ENCODE measurements around the gene ROS1.
"Not testable (repeated sequence)": the region's sequence is repeated elsewhere in the genome, so short reads cannot be mapped to it uniquely, and the experiment has no call there.

ROS1 gene

DNA sequence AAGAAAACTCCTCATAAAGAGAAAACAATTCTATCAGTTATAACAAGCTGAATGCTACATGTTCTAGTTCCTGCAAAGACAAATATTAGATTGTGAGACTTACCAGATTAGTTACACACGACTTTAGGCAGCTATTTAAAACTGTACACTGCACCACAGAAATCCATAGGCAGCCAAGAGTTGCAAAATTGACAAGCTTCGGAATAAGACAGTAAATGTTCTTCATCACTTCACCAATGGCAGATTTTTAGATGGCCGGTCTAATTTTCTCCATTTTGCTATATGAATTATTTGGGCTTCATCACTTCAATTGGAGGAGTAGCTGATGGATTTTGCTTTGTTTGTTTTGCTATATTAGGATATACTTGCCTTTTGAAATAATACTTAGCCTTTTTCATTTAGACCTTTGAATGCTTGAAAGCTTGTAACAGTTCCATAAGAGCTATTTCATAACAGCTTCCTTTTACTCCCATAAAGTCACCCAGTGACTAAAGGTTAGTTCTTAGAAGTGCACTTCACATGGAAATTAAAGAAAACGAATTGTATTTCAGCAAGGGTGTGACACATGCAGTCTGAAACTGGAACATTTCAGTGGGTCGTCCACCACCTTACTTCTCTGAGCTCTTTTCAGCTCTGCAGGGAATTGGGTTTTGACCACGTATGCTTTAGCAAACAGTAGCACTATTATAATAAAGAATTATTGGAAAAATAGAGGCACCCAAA, at the start of gene ROS1:
Gene ROS1, minus strand, starts transcription at position 512 of the 723 bp plus-strand sequence. Its CDS starts 286 bp downstream, at position 226.
- Histone ChIP-seq H3K36me3 (ENCODE audit: insufficient read depth, insufficient read length, low read length) (no peaks in the 10 kb centered on the region), H3K9ac (ENCODE audit: insufficient read length, low read depth) (no peak within 1 kb of the TSS), H3K4me3 (ENCODE audit: insufficient read length, low read depth) (no peak within 1 kb of the TSS), H3K4me1 (ENCODE audit: insufficient read depth, insufficient read length) (no peaks in the 10 kb centered on the region), H3K27me3 (ENCODE audit: insufficient read depth, insufficient read length) (no peaks in the 10 kb centered on the region), H3K9me3 (ENCODE audit: insufficient read depth, low read length) (no peaks in the 10 kb centered on the region)
- no peak for TF ChIP-seq SUZ12 (IDR thresholded peaks at IDR 0.05; ENCODE audit: extremely low read depth, insufficient read depth, insufficient read length)
- TF ChIP-seq ZNF274 (IDR thresholded peaks at IDR 0.05; ENCODE audit: low read depth, low read length) = no peak
- TF ChIP-seq YY1 (IDR thresholded peaks at IDR 0.05; ENCODE audit: insufficient read depth, insufficient read length) = no peak
- DNase-seq (ENCODE audit: low read depth, low spot score) = no peak

DNA sequence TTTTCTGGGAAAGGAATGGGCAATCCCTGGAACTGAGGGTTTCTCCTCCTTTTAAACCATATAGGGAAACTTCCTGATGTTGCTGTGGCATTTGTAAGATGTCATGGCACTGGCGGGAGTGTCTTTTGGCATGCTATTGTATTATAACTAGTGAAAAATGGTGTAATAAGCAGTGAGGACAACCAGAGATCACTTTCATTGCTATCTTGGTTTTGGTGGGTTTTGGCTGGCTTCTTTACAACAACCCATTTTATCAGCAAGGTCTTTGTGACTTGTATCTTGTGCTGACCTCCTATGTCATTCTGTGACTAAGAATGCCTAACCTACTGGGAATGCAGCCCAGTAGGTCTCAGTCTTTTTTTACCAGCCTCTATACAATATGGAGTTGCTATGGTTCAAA, 47.7 kb upstream of the ROS1 start:
- Histone ChIP-seq H3K36me3 (ENCODE audit: insufficient read depth, insufficient read length, low read length) (no peaks in the 10 kb centered on the region), H3K27me3 (ENCODE audit: insufficient read depth, insufficient read length) (no peaks in the 10 kb centered on the region), H3K4me1 (ENCODE audit: insufficient read depth, insufficient read length) (no peaks in the 10 kb centered on the region), H3K4me3 (ENCODE audit: insufficient read length, low read depth) (no peak overlapping the region), H3K9me3 (ENCODE audit: insufficient read depth, low read length) (no peaks in the 10 kb centered on the region), H3K9ac (ENCODE audit: insufficient read length, low read depth) (no peak overlapping the region)
- TF ChIP-seq SUZ12 (IDR thresholded peaks at IDR 0.05; ENCODE audit: extremely low read depth, insufficient read depth, insufficient read length) = no peak
- TF ChIP-seq YY1 (IDR thresholded peaks at IDR 0.05; ENCODE audit: insufficient read depth, insufficient read length) = no peak
- TF ChIP-seq ZNF274 (IDR thresholded peaks at IDR 0.05; ENCODE audit: low read depth, low read length) = no peak
- no peak for DNase-seq (ENCODE audit: low read depth, low spot score)

DNA sequence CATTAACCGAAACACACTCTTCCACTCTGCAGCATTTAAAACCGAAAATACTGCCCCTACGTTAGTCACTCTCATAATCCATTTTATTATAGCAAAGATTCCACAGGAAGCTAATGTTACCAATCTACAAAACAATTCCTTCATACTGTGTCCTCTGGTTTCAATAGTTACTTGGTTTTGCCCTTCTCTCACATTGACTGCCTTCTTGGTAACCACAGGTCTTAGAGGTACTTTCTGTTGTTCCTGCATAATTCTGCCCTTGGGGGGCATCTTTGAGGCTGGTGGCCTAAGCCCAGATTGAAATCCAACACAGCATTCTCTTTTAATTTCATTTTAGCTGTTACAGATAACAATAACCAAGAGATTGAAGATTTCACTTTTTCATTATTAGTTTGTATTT, 46.9 kb upstream of the ROS1 start:
- H3K4me3 ChIP-seq (ENCODE audit: insufficient read length, low read depth) = no peak overlapping the region
- no peak for DNase-seq (ENCODE audit: low read depth, low spot score)
- no peak overlapping the region for H3K9ac ChIP-seq (ENCODE audit: insufficient read length, low read depth)
- TF ChIP-seq ZNF274 (IDR thresholded peaks at IDR 0.05; ENCODE audit: low read depth, low read length) = no peak
- no peak for TF ChIP-seq YY1 (IDR thresholded peaks at IDR 0.05; ENCODE audit: insufficient read depth, insufficient read length)
- no peak for TF ChIP-seq SUZ12 (IDR thresholded peaks at IDR 0.05; ENCODE audit: extremely low read depth, insufficient read depth, insufficient read length)
- no peaks in the 10 kb centered on the region for H3K4me1 ChIP-seq (ENCODE audit: insufficient read depth, insufficient read length)
- H3K9me3 ChIP-seq (ENCODE audit: insufficient read depth, low read length) = no peaks in the 10 kb centered on the region
- H3K27me3 ChIP-seq (ENCODE audit: insufficient read depth, insufficient read length) = no peaks in the 10 kb centered on the region
- no peaks in the 10 kb centered on the region for H3K36me3 ChIP-seq (ENCODE audit: insufficient read depth, insufficient read length, low read length)

DNA sequence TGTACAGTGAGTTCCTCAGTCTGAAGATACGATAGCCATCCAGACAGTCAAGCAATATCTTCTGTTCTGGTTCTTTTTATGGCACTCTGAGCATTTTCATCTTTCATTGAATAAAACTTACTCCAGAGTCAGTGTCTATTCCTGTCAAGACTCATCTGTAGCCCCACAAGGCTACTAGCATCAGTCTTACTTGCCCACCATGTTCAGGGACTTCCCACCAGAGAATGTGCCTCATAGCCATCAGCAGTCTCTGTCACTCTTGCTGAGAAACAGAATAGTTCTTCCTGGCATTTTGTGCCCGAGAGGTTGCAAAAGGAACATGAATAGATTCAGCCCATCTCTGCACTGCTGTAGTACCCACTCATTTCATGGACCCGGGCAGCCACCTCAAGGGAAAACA, 44.0 kb upstream of the ROS1 start:
- Histone ChIP-seq H3K27me3 (ENCODE audit: insufficient read depth, insufficient read length) (no peaks in the 10 kb centered on the region), H3K4me1 (ENCODE audit: insufficient read depth, insufficient read length) (no peaks in the 10 kb centered on the region), H3K36me3 (ENCODE audit: insufficient read depth, insufficient read length, low read length) (no peaks in the 10 kb centered on the region), H3K9me3 (ENCODE audit: insufficient read depth, low read length) (no peaks in the 10 kb centered on the region), H3K4me3 (ENCODE audit: insufficient read length, low read depth) (no peak overlapping the region), H3K9ac (ENCODE audit: insufficient read length, low read depth) (no peak overlapping the region)
- no peak for DNase-seq (ENCODE audit: low read depth, low spot score)
- no peak for TF ChIP-seq ZNF274 (IDR thresholded peaks at IDR 0.05; ENCODE audit: low read depth, low read length)
- no peak for TF ChIP-seq YY1 (IDR thresholded peaks at IDR 0.05; ENCODE audit: insufficient read depth, insufficient read length)
- no peak for TF ChIP-seq SUZ12 (IDR thresholded peaks at IDR 0.05; ENCODE audit: extremely low read depth, insufficient read depth, insufficient read length)

DNA sequence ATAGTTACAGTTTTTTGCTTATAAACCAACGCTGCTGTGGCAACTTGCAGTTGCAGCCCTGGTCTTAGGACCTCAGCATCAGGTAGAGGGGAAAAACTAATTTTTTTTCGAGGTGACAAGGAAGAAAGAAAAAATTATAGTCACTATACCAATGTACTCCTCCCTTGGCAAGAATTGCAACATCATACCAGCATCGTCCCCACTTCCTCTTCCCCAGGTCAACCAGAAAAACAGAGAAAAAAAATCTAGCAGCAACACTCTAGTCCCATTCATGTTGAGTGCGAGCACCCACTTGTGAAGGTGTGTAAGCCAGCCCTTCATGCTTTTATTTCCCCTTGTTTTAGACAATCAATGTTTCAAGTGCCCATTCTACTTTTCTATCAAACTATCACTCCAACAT, 43.6 kb upstream of the ROS1 start:
- Histone ChIP-seq H3K27me3 (ENCODE audit: insufficient read depth, insufficient read length) (no peaks in the 10 kb centered on the region), H3K4me3 (ENCODE audit: insufficient read length, low read depth) (no peak overlapping the region), H3K9ac (ENCODE audit: insufficient read length, low read depth) (no peak overlapping the region), H3K9me3 (ENCODE audit: insufficient read depth, low read length) (no peaks in the 10 kb centered on the region), H3K4me1 (ENCODE audit: insufficient read depth, insufficient read length) (no peaks in the 10 kb centered on the region), H3K36me3 (ENCODE audit: insufficient read depth, insufficient read length, low read length) (no peaks in the 10 kb centered on the region)
- no peak for DNase-seq (ENCODE audit: low read depth, low spot score)
- TF ChIP-seq ZNF274 (IDR thresholded peaks at IDR 0.05; ENCODE audit: low read depth, low read length) = no peak
- TF ChIP-seq SUZ12 (IDR thresholded peaks at IDR 0.05; ENCODE audit: extremely low read depth, insufficient read depth, insufficient read length) = no peak
- no peak for TF ChIP-seq YY1 (IDR thresholded peaks at IDR 0.05; ENCODE audit: insufficient read depth, insufficient read length)

DNA sequence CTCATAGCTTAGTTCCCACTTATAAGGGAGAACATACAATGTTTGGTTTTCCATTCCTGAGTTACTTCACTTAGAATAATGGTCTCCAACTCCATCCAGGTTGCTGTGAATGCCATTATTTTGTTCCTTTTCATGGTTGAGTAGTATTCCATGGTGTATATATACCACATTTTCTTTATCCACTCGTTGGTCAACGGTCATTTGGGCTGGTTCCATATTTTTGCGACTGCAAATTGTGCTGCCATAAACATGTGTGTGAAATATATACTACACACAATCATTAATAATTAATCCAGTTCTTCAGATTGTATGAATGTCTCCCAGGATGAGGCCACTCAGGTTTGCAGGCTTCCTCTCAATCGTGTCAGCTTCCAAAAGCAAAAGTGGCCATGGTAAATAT, 42.8 kb upstream of the ROS1 start:
- H3K4me1 ChIP-seq (ENCODE audit: insufficient read depth, insufficient read length); H3K27me3 ChIP-seq (ENCODE audit: insufficient read depth, insufficient read length); H3K9me3 ChIP-seq (ENCODE audit: insufficient read depth, low read length); H3K36me3 ChIP-seq (ENCODE audit: insufficient read depth, insufficient read length, low read length); DNase-seq (ENCODE audit: low read depth, low spot score); H3K4me3 ChIP-seq (ENCODE audit: insufficient read length, low read depth); H3K9ac ChIP-seq (ENCODE audit: insufficient read length, low read depth): not testable (repeated sequence)

DNA sequence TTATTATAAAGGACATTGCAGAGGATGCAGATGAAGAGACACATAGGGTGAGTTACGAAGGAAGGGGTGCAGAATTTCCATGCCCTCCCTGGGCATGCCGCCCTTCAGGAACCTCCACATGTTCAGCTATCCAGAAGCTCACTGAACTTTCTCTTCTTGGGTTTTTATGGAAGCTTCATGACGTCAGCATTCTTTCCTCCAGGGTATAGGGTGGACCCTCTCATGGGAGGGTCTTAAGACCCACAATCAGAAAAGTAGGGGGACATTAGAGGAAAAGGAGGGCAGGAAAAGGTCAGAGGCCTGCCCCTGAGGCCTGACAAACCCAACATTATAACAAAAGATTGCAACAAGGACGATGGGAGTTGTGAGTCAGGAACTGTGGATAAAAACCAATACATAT, 42.1 kb upstream of the ROS1 start:
- no peak for DNase-seq (ENCODE audit: low read depth, low spot score)
- H3K4me1 ChIP-seq (ENCODE audit: insufficient read depth, insufficient read length) = no peaks in the 10 kb centered on the region
- no peaks in the 10 kb centered on the region for H3K36me3 ChIP-seq (ENCODE audit: insufficient read depth, insufficient read length, low read length)
- no peaks in the 10 kb centered on the region for H3K27me3 ChIP-seq (ENCODE audit: insufficient read depth, insufficient read length)
- H3K9ac ChIP-seq (ENCODE audit: insufficient read length, low read depth) = no peak overlapping the region
- TF ChIP-seq YY1 (IDR thresholded peaks at IDR 0.05; ENCODE audit: insufficient read depth, insufficient read length) = no peak
- H3K4me3 ChIP-seq (ENCODE audit: insufficient read length, low read depth) = no peak overlapping the region
- no peaks in the 10 kb centered on the region for H3K9me3 ChIP-seq (ENCODE audit: insufficient read depth, low read length)

DNA sequence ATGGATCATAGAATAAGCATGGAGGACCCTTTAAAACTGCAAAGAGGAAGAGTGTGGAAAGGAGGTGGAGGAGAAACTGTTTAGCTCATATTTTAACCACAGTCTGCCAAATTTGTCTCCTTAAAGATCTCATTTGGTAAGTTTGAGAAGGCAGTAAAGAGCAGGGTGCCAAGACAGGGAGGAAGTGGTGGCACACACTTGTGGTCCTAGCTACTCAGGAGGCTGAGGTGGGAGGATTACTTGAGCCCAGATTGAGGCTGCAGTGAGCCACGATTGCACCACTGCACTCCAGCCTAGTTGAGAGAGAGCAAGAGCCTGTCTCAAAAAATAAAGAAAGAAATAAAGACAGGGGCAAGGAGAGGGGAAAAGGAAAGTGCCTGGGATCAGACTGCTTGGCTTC, 39.9 kb upstream of the ROS1 start:
- no peak for DNase-seq (ENCODE audit: low read depth, low spot score)
- Histone ChIP-seq H3K4me1 (ENCODE audit: insufficient read depth, insufficient read length) (no peaks in the 10 kb centered on the region), H3K4me3 (ENCODE audit: insufficient read length, low read depth) (no peak overlapping the region), H3K9ac (ENCODE audit: insufficient read length, low read depth) (no peak overlapping the region), H3K27me3 (ENCODE audit: insufficient read depth, insufficient read length) (no peaks in the 10 kb centered on the region), H3K9me3 (ENCODE audit: insufficient read depth, low read length) (no peaks in the 10 kb centered on the region), H3K36me3 (ENCODE audit: insufficient read depth, insufficient read length, low read length) (no peaks in the 10 kb centered on the region)
- TF ChIP-seq YY1 (IDR thresholded peaks at IDR 0.05; ENCODE audit: insufficient read depth, insufficient read length) = no peak

Data from NT2/D1 (cell line).